Hepatocyte (in vitro differentiated cells): ENCODE data around the gene LDAH. TPM values are rescaled to one million over a fixed set of nuclear protein-coding genes. Genes with fewer than 3 reads are reported as not detected.
A peak's percentile ranks its signal among the peaks of the same experiment; 100 is the strongest.

Experiments used
- DNase-seq: peaks from one replicate; pipeline ENCODE4 v3.0.0-alpha.2; 2016; ENCODE audit warnings: low spot score
- H2AFZ ChIP-seq: fragments of 200-600 bp; sonication (generic); 2 replicates; pipeline ENCODE4 v1.6.0; 2016; ENCODE audit warnings: antibody characterized with exemption, mild to moderate bottlenecking
- H3K27ac ChIP-seq: fragments of 200-600 bp; sonication (generic); 2 replicates; pipeline ENCODE4 v1.5.1; 2016; ENCODE audit warnings: mild to moderate bottlenecking
- H3K27me3 ChIP-seq: fragments of 200-600 bp; sonication (generic); 2 replicates; pipeline ENCODE4 v1.6.1; 2016
- H3K36me3 ChIP-seq: fragments of 200-600 bp; sonication (generic); replicated peaks from 2 replicates; pipeline ENCODE4 v1.5.1; 2016; ENCODE audit warnings: low read depth; ENCODE audit not compliant: insufficient read depth
- H3K4me1 ChIP-seq: fragments of 200-600 bp; sonication (generic); 2 replicates; pipeline ENCODE4 v1.5.1; 2016; ENCODE audit warnings: mild to moderate bottlenecking, moderate library complexity; ENCODE audit not compliant: insufficient read depth
- H3K4me2 ChIP-seq: fragments of 200-600 bp; sonication (generic); 2 replicates; pipeline ENCODE4 v1.6.0; 2016
- H3K4me3 ChIP-seq: fragments of 200-600 bp; sonication (generic); 2 replicates; pipeline ENCODE4 v1.5.1; 2016; ENCODE audit warnings: mild to moderate bottlenecking
- H3K79me2 ChIP-seq: fragments of 200-600 bp; sonication (generic); 2 replicates; pipeline ENCODE4 v1.6.0; 2017; ENCODE audit warnings: mild to moderate bottlenecking
- H3K9me2 ChIP-seq: fragments of 200-600 bp; sonication (generic); replicated peaks from 2 replicates; pipeline ENCODE4 v1.6.0; 2017; ENCODE audit warnings: mild to moderate bottlenecking; ENCODE audit not compliant: insufficient read depth
- H3K9me3 ChIP-seq: fragments of 200-600 bp; sonication (generic); 2 replicates; pipeline ENCODE4 v1.5.1; 2016; ENCODE audit warnings: low read depth, mild to moderate bottlenecking
- H4K20me1 ChIP-seq: fragments of 200-600 bp; sonication (generic); 2 replicates; pipeline ENCODE4 v1.6.0; 2016; ENCODE audit warnings: mild to moderate bottlenecking; ENCODE audit not compliant: insufficient read depth, poor library complexity, severe bottlenecking
- CTCF ChIP-seq: fragments of 200-600 bp; sonication (generic); IDR thresholded peaks from 2 replicates; pipeline ENCODE4 v1.5.1; 2016; ENCODE audit warnings: antibody characterized with exemption, mild to moderate bottlenecking; ENCODE audit not compliant: poor library complexity
- EZH2 ChIP-seq: fragments of 200-600 bp; sonication (generic); IDR thresholded peaks from 2 replicates; pipeline ENCODE4 v1.6.1; 2016; ENCODE audit warnings: antibody characterized with exemption, mild to moderate bottlenecking, borderline replicate concordance
- EZH2phosphoT487 ChIP-seq: fragments of 200-600 bp; sonication (generic); IDR thresholded peaks from one replicate; pipeline ENCODE4 v1.6.1; 2018; ENCODE audit warnings: antibody characterized with exemption, mild to moderate bottlenecking, low read depth, moderate library complexity; ENCODE audit not compliant: unreplicated experiment, severe bottlenecking
- WGBS: methylation state at CpG from one replicate; pipeline ENCODE4 v1.1.6; 2016; ENCODE audit warnings: low lambda C conversion rate; ENCODE audit errors: missing lambda C conversion rate; 5-methylcytosine and 5-hydroxymethylcytosine counted together
- polyA plus RNA-seq: library from polyadenylated mRNA; unstranded; fragments of >200 nt; fragmentation: Nextera tagmentation; extraction: Ambion mirVana; gene quantifications from 2 replicates; pipeline ENCODE4 v1.2.1, GENCODE V29; 2016
- total RNA-seq: library from RNA; depleted of rRNA; stranded (reverse); fragments of >200 nt; gene quantifications from 2 replicates; pipeline ENCODE4 v1.2.3, GENCODE V29; 2014

Gene LDAH
- total and polyA plus RNA-seq, 2 experiments from 2014 or later = 15.2 to 27.8 TPM

GRCh38 chr2:20781656-20782265, 41.1 kb downstream of the LDAH start:
- no peak for TF ChIP-seq EZH2phosphoT487
- TF ChIP-seq CTCF = peak; percentile 59
- TF ChIP-seq EZH2 = no peak
- no peaks in the 10 kb centered on the region for H3K79me2 ChIP-seq
- H3K4me2 ChIP-seq = no peak overlapping the region
- H3K4me1 ChIP-seq = no peaks in the 10 kb centered on the region
- no peaks in the 10 kb centered on the region for H3K36me3 ChIP-seq
- no peaks in the 10 kb centered on the region for H3K27me3 ChIP-seq
- no peaks in the 10 kb centered on the region for H3K9me3 ChIP-seq
- no peaks in the 10 kb centered on the region for H4K20me1 ChIP-seq
- H2AFZ ChIP-seq = no peak overlapping the region
- peak; percentile 28 for DNase-seq
- WGBS = 81% methylated on average over 3 of the region's 3 CpGs
- no peaks in the 10 kb centered on the region for H3K9me2 ChIP-seq
- no peak overlapping the region for H3K4me3 ChIP-seq
- no peak overlapping the region for H3K27ac ChIP-seq

GRCh38 chr2:20771299-20771698, 51.6 kb downstream of the LDAH start:
- Histone ChIP-seq H4K20me1 (no peaks in the 10 kb centered on the region), H3K9me3 (no peaks in the 10 kb centered on the region), H2AFZ (no peak overlapping the region), H3K79me2 (no peaks in the 10 kb centered on the region), H3K27ac (no peak overlapping the region), H3K4me3 (no peak overlapping the region), H3K36me3 (no peaks in the 10 kb centered on the region), H3K4me2 (no peak overlapping the region), H3K9me2 (no peaks in the 10 kb centered on the region), H3K4me1 (no peaks in the 10 kb centered on the region), H3K27me3 (no peaks in the 10 kb centered on the region)
- no peak for DNase-seq
- 91% methylated on average over 1 of the region's 1 CpG for WGBS
- no peak for TF ChIP-seq CTCF
- no peak for TF ChIP-seq EZH2phosphoT487
- no peak for TF ChIP-seq EZH2

GRCh38 chr2:20766798-20767644, 55.9 kb downstream of the LDAH start:
- no peak overlapping the region for H3K27ac ChIP-seq
- WGBS = 94% methylated on average over 15 of the region's 15 CpGs
- no peaks in the 10 kb centered on the region for H3K27me3 ChIP-seq

More at GRCh38 chr2:20766798-20767644, 55.9 kb downstream of the LDAH start:
- H3K4me2 ChIP-seq = no peak overlapping the region
- no peak for DNase-seq
- H3K9me3 ChIP-seq = no peaks in the 10 kb centered on the region
- no peaks in the 10 kb centered on the region for H3K9me2 ChIP-seq
- no peak overlapping the region for H2AFZ ChIP-seq
- no peaks in the 10 kb centered on the region for H3K79me2 ChIP-seq
- no peak overlapping the region for H3K4me3 ChIP-seq
- H3K36me3 ChIP-seq = no peaks in the 10 kb centered on the region
- H4K20me1 ChIP-seq = no peaks in the 10 kb centered on the region
- H3K4me1 ChIP-seq = no peaks in the 10 kb centered on the region
- TF ChIP-seq EZH2 (no peak), EZH2phosphoT487 (no peak), CTCF (no peak)
